HUES64 (cell line): ENCODE results near the gene TMC8.
"Not testable (repeated sequence)": the region's sequence is repeated elsewhere in the genome, so short reads cannot be mapped to it uniquely, and the experiment has no call there.

ENCODE experiments used
- H3K27ac ChIP-seq: 2 replicates; pipeline ENCODE4 v1.7.0; 2013; ENCODE audit warnings: low read depth, low read length, inconsistent platforms
- H3K27me3 ChIP-seq: 2 replicates; pipeline ENCODE4 v1.6.1; 2013; ENCODE audit warnings: mild to moderate bottlenecking, low read length; ENCODE audit not compliant: insufficient read depth
- H3K36me3 ChIP-seq: 2 replicates; pipeline ENCODE4 v1.6.1; 2013; ENCODE audit warnings: mild to moderate bottlenecking, low read length; ENCODE audit not compliant: insufficient read depth
- H3K4me1 ChIP-seq: 2 replicates; pipeline ENCODE4 v1.6.1; 2013; ENCODE audit warnings: mild to moderate bottlenecking, low read length, moderate library complexity; ENCODE audit not compliant: insufficient read depth
- H3K4me3 ChIP-seq: 2 replicates; pipeline ENCODE4 v1.5.1; 2013; ENCODE audit warnings: mild to moderate bottlenecking, low read length, moderate library complexity
- H3K9ac ChIP-seq: 2 replicates; pipeline ENCODE4 v1.6.1; 2013; ENCODE audit warnings: mild to moderate bottlenecking, low read depth, low read length
- H3K9me3 ChIP-seq: 2 replicates; pipeline ENCODE4 v1.6.1; 2013; ENCODE audit warnings: low read depth, low read length; ENCODE audit not compliant: insufficient read depth
- WGBS: fragments of 150-250, 120-280 bp; methylation state at CpG from one replicate; pipeline ENCODE4 v1.1.7; 2013; ENCODE audit warnings: missing lambda C conversion rate; 5-methylcytosine and 5-hydroxymethylcytosine counted together

TMC8 gene

DNA sequence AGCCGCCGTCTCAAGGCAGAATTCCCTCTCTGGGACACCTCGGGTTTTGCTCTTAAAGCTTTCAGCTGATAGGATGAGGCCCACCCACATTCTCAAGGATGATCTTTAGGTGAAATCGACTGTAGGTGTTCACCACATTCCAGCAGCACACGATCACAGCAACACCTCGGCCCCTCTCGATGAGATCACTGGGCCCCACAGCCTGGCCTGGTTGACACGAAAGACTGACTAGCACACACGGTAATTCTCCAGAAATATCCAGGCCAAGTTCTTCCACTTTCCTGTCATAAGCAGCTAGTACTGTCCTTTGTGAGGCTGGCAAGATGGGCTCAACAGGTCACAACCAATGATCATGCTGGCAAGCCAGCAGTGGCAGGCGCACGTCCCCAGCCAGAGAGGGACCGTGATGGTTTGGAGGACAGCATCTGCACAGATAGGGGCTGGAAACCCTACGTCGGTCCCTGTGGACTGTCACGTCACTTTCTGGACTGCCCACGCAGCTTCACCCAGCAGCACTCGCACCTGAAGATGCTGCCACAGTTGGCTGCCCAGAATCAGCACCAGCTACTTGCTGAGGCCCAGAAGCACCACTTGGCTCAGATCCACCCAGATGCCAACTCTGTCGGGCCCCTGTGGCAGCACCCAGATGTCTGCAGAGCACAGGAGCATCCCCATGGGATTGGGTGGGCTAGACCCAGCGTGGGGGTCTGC, 19.4 kb upstream of the TMC8 start:
- H3K9ac ChIP-seq: no peak overlapping the region
- H3K27ac ChIP-seq: no peak overlapping the region
- H3K9me3 ChIP-seq: no peaks in the 10 kb centered on the region
- no peaks in the 10 kb centered on the region for H3K27me3 ChIP-seq
- H3K36me3 ChIP-seq: peaks cover 4% of the 10 kb centered on the region; the same call in 1 of the 2 replicates
- H3K4me1 ChIP-seq: no peaks in the 10 kb centered on the region
- H3K4me3 ChIP-seq: no peak overlapping the region
- 94% methylated on average over 19 of the region's 19 CpGs for WGBS

DNA sequence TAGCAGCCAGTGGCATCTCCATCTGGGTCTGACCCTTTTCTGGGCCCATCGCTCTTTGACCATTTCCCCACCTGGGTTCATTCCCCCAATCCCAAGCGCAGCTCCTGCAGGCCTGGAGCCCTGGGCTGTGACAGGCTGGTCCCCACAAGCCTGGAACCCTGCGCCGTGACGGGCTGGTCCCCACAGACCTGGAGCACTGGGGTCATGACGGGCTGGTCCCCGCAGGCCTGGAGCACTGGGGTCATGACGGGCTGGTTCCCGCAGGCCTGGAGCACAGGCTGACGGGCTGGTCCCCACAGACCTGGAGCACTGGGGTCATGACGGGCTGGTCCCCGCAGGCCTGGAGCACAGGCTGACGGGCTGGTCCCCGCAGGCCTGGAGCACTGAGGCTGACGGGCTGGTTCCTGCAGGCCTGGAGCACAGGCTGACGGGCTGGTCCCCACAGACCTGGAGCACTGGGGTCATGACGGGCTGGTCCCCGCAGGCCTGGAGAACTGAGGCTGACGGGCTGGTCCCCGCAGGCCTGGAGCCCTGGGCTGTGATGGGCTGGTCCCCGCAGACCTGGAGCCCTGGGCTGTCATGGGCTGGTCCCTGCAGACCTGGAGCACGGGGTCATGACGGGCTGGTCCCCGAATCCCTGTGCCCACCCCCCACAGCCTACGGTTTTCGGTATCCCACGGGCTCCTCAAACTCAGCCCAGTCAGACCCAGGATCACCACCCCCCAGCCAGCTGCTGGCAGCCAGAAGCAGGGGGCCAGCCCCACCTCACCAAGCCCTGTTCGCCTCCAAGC, 18.6 kb upstream of the TMC8 start:
- Histone ChIP-seq H3K4me3 (no peak overlapping the region), H3K27ac (no peak overlapping the region), H3K36me3 (no peaks in the 10 kb centered on the region; the same call in 1 of the 2 replicates), H3K4me1 (no peaks in the 10 kb centered on the region), H3K27me3 (no peaks in the 10 kb centered on the region), H3K9ac (no peak overlapping the region), H3K9me3 (no peaks in the 10 kb centered on the region)
- 94% methylated on average over 28 of the region's 28 CpGs for WGBS

DNA sequence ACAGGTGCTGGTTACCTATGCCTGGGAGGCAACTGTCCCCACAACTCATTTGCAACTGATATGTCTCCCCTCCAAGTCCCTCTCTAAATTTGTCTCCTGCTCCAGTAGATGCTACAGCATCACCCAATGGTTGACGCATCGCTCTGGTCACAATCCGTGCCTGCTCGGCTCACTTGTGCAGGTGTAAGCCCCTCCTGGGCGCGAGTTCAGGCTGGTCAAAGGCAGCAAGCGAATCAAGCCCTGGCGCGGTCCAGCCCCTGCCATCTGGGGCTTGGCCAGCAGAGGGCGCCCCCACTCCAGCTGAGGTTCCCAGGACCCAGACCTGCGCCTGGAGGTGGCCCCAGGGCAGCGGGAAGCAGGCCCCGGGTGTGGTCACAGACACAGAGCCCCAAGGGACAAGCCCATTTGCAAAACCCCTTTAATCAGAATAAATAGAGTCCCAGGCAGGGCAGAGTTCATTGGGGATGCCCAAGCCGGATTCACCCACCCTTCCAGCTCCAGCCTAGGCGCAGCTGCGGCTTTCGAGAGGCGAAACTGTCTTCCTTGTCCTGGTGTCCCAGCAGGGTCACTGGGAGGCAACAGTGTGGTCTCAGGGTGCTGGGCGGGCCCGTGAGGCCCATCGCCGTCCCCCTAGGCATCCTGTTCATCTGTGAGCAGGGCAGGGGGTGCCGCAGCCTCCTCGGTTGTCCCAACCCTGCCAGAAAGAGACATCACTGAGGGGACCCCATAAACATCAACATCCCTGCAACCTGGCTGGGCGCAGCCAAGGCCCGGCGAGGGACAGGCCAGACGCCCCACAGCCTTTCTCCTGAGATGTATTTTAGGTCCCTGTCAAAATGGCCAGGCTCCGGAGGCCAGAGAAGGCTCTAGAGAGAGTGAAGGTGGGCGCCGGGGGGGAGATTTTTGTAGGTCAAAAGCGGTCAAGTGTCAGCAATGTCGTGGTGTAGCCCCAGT, 17.8 kb upstream of the TMC8 start:
- H3K9ac ChIP-seq: no peak overlapping the region
- H3K27ac ChIP-seq: no peak overlapping the region
- 67% methylated on average over 33 of the region's 33 CpGs for WGBS
- H3K36me3 ChIP-seq: no peaks in the 10 kb centered on the region
- no peaks in the 10 kb centered on the region for H3K9me3 ChIP-seq
- no peaks in the 10 kb centered on the region for H3K4me1 ChIP-seq
- no peaks in the 10 kb centered on the region for H3K27me3 ChIP-seq
- H3K4me3 ChIP-seq: no peak overlapping the region

DNA sequence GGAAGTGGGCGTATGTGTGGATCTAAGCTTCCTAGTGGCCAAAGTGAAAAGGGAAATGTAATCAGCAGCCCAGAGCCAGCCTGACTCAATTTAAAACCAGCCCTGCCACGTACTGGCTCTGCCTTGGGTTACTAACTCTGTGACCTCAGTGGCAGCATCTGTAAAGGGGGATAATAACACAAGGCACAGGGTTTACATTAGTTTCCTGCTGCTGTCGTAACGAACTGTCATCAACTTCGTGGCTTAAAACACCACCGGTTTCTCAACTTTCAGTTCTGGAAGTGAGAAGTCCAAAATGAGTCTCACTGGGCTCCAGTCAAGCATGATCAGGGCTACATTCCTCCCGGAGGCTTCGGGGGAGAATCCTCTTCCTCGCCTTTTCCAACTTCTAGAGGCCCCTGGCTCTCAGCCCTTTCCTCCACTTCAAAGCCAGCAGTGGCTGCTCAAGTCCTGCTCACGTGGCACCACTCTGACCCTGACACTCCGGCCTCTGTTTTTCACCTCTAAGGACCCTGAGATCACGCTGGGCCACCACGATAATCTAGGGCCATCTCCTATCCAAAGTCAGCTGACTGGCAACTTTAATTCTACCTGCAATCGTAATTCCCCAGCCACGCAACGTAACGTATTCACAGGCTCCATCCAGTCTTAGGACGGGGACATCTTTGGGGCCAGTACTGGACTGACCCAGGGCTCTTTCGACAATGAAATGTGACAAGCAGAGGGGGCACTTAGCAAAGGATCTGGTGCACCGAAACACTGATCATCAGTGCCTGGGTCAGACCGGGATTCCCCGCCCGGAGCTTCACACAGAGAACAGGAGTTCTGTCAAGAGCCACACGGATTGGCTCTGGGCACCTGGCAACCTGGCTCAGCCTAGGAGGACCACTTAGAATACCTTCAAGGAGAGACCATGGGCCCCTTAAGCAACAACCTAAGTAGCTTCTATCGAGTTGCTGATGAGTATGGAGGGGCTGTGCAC, 16.5 kb upstream of the TMC8 start:
- no peaks in the 10 kb centered on the region for H3K4me1 ChIP-seq
- WGBS: 94% methylated on average over 25 of the region's 25 CpGs

DNA sequence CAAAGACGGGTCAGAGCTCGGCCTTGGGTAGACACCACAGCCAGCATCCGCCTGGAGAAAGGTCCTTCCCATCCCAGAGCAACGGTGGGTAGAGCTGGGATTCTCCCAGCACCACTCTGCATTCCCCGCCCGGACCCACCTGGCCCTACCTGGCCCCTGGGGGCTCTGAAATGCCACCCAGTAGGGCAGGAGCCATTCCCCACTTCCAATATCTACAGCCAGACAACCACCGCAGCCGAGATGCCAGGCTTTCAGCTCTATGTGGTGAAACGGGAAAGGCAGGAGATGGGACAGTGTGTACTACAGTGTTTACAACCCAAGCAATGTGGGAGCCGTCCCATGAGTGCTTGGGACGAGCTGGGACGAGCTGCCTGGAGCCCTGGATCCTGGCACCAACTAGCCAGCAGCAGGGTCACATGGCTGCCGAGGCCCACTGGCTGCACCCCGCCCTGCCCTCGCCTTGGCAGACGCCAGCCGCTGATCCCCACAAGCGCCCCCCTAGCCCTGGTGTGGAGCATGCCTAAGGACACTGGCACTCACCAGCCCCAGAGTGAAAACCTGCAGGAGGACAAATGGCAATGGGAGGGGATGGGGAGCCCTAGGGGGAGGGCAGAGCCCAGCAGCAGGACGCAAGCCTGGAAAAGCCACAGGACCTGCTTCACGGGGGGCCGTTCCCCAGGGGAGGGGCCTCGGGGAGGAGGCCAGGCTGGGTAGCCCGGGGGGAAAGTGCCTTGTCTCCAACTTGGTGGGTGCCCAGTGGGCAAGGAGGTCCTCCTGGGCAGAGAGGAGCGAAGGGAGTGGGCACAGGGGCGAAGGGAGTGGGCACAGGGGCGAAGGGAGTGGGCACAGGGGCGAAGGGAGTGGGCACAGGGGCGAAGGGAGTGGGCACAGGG, 15.5 kb upstream of the TMC8 start:
- 93% methylated on average over 25 of the region's 28 CpGs for WGBS
- no peak overlapping the region for H3K9ac ChIP-seq
- no peaks in the 10 kb centered on the region for H3K4me1 ChIP-seq
- no peaks in the 10 kb centered on the region for H3K9me3 ChIP-seq
- no peak overlapping the region for H3K27ac ChIP-seq
- no peaks in the 10 kb centered on the region for H3K27me3 ChIP-seq
- H3K36me3 ChIP-seq: no peaks in the 10 kb centered on the region
- no peak overlapping the region for H3K4me3 ChIP-seq

More for the DNA sequence above, 16.5 kb upstream of the TMC8 start:
- no peak overlapping the region for H3K4me3 ChIP-seq
- H3K9ac ChIP-seq: no peak overlapping the region
- H3K27me3 ChIP-seq: no peaks in the 10 kb centered on the region
- no peaks in the 10 kb centered on the region for H3K36me3 ChIP-seq
- H3K9me3 ChIP-seq: no peaks in the 10 kb centered on the region
- no peak overlapping the region for H3K27ac ChIP-seq

DNA sequence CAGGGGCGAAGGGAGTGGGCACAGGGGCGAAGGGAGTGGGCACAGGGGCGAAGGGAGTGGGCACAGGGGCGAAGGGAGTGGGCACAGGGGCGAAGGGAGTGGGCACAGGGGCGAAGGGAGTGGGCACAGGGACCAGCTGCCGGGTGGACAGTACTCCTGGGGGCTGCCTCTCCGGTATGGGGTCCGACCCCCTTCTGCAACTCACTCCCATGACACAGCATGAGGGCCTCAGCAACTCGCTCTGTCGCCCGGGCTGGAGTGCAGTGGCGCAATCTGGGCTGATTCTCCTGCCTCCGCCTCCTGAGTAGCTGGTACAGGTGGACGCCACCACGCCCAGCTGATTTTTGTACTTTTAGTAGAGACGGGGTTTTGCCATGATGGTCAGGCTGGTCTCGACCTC, 14.8 kb upstream of the TMC8 start:
- not testable (repeated sequence) for H3K36me3 ChIP-seq, H3K4me1 ChIP-seq, H3K9me3 ChIP-seq, H3K27me3 ChIP-seq, H3K4me3 ChIP-seq, H3K27ac ChIP-seq, H3K9ac ChIP-seq
- WGBS: 96% methylated on average over 15 of the region's 18 CpGs

DNA sequence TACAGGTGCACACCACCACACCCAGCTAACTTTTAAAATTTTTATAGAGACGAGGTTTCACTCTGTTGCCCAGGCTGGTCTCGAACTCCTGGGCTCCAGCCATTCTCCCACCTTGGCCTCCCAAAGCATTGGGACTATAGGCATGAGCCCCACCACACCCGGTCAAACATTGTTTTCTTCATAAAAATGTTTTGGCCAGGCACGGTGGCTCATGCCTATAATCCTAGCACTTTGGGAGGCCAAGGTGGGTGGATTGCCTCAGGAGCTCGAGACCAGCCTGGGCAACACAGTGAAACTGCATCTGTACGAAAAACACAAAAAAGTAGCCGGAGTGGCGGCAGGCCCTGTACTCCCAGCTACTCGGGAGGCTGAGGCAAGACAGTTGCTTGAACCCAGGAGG, 14.2 kb upstream of the TMC8 start:
- 95% methylated on average over 9 of the region's 9 CpGs for WGBS
- no peak overlapping the region for H3K4me3 ChIP-seq
- H3K27me3 ChIP-seq: no peaks in the 10 kb centered on the region
- H3K9ac ChIP-seq: no peak overlapping the region
- H3K36me3 ChIP-seq: peaks cover 2% of the 10 kb centered on the region; the same call in 1 of the 2 replicates
- H3K27ac ChIP-seq: no peak overlapping the region
- H3K4me1 ChIP-seq: no peaks in the 10 kb centered on the region
- no peaks in the 10 kb centered on the region for H3K9me3 ChIP-seq

DNA sequence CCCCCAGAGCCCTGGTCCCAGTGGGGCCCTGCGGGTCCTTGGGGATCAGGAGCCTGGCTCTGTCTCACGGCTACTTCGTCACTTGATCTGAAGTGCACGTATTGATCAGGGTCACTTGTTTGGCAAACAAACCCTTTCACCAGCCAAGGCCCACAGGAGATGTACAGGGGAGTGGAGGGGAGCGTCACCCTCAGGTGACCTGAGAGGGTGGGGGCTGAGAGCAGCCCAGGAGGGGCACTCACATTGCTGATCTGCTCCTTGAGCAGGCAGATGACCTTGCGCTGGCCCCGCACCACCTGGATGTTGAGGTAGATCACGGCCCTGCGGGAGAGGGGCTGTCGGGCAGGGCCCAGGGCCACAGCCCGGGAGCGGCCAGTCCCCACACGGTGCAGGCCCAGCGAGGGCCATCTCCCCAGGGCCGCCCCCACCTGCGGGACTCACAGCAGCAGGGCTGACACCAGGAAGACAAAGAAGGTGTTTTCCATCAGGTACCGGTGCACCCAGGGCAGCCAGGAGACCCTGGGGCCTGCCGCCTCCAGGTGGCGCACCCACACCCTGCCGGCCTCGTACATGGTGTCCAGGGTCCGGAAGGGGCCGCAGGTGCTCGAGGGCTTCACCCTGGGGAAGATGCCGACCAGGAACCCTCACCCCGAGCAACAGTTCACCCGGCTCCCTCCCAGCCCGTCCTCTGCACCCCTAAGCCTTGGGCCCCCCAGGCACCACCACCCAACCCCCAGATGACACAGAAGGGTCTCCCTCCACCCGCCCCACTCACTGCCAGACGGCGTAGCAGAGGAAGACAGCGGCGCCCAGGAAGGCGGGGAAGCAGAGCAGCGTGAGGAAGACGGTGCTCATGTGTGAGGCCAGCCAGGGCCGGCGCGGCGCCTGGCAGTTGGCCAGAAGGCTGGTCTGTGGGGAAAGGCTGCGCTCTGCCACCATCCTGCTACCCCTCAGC, 13.3 kb upstream of the TMC8 start:
- peaks cover 9% of the 10 kb centered on the region; the same call in 1 of the 2 replicates for H3K36me3 ChIP-seq
- H3K27ac ChIP-seq: no peak overlapping the region
- no peaks in the 10 kb centered on the region for H3K9me3 ChIP-seq
- H3K4me1 ChIP-seq: no peaks in the 10 kb centered on the region
- H3K4me3 ChIP-seq: no peak overlapping the region
- H3K9ac ChIP-seq: no peak overlapping the region
- WGBS: 89% methylated on average over 41 of the region's 41 CpGs
- no peaks in the 10 kb centered on the region for H3K27me3 ChIP-seq

DNA sequence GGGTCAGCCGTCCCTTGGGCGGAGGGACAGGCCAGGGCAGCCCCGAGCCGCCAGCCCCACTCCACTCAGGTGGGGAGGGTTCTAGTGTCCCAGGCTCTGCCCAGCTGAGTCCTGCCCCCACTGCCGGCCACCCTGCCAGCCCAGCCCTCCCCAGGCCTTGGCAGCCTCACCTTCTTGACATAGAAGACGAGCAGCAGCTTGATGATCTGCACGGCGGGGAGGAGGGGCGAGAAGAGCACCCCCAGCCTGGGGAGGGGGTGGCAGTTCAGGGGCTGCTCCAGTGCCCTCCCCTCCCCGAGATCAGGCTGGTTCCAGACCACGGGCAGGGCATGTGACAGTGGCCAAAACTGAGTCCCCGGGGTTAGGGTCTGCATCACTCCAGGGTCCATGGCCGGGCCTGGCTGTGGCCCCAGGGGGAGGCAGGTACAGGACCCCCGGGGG, 11.8 kb upstream of the TMC8 start:
- no peak overlapping the region for H3K9ac ChIP-seq
- peaks cover 24% of the 10 kb centered on the region for H3K36me3 ChIP-seq
- 91% methylated on average over 14 of the region's 14 CpGs for WGBS

More for the DNA sequence above, 11.8 kb upstream of the TMC8 start:
- Histone ChIP-seq H3K9me3 (no peaks in the 10 kb centered on the region), H3K4me1 (no peaks in the 10 kb centered on the region), H3K4me3 (no peak overlapping the region), H3K27ac (no peak overlapping the region), H3K27me3 (no peaks in the 10 kb centered on the region)
